Effector memory CD8-positive, alpha-beta T cell (primary cell): Measurements from ENCODE around the gene RAI2.
"Not testable (repeated sequence)": the region's sequence is repeated elsewhere in the genome, so short reads cannot be mapped to it uniquely, and the experiment has no call there.

Experiments
- ATAC-seq: fragments of 150-1000 bp; cut with Tn5 transposase; replicated peaks from 2 replicates; pipeline ENCODE4 v1.10.0; 2021; ENCODE audit warnings: mild to moderate bottlenecking, moderate library complexity
- DNase-seq, 3 experiments: peaks; one replicate each; pipeline ENCODE4 v3.0.0; 2021
- H3K27ac Mint-ChIP-seq, 2 donors: one replicate each; pipeline ENCODE4 v1.8.0; 2022; ENCODE audit warnings: mild to moderate bottlenecking in 2 of 2, mixed read lengths in 2 of 2, moderate library complexity in 2 of 2
- H3K27me3 Mint-ChIP-seq, 2 donors: one replicate each; pipeline ENCODE4 v1.8.0; 2022; ENCODE audit warnings: mixed read lengths in 2 of 2
- H3K36me3 Mint-ChIP-seq: one replicate; pipeline ENCODE4 v1.8.0; 2022; ENCODE audit warnings: mild to moderate bottlenecking, moderate library complexity, mixed read lengths; ENCODE audit not compliant: insufficient read depth
- H3K4me1 Mint-ChIP-seq, 2 donors: one replicate each; pipeline ENCODE4 v1.8.0; 2022; ENCODE audit warnings: low read depth in 2 of 2, mixed read lengths in 2 of 2
- H3K4me3 Mint-ChIP-seq, 2 donors: one replicate each; pipeline ENCODE4 v1.8.0; 2022; ENCODE audit warnings: mild to moderate bottlenecking in 2 of 2, mixed read lengths in 2 of 2, moderate library complexity in 2 of 2
- H3K9me3 Mint-ChIP-seq, 2 donors: one replicate each; pipeline ENCODE4 v1.8.0; 2022; ENCODE audit warnings: mixed read lengths in 2 of 2

Gene RAI2

DNA sequence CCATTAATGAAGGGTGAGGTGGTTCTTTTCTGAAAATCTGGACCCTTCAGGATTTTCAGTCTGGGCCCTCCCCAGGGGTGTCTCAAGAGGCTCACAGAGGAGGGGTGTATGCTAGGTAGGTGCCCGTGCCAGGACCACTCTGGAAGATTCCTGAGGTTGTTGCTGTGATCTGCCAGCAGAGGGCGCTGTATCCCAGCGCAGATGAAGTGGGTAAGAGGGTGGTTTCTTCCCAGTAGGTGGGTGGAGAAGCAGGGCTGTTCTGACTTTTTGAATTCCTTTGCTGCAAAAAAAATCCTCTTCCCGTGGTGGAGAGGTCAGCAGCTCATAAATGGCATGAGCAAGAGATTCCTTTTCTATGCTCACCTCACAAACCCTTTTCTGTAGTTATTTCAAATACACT lies 72.7 kb downstream of the RAI2 start:
- Mint-ChIP-seq H3K4me1 (no peaks in the 10 kb centered on the region), H3K36me3 (no peaks in the 10 kb centered on the region), H3K9me3 (no peaks in the 10 kb centered on the region), H3K27me3 (peaks cover 0 to 10% of the 10 kb centered on the region in 2 donors), H3K4me3 (no peak overlapping the region), H3K27ac (no peak overlapping the region)
- ATAC-seq (no peak), DNase-seq (no peak)

DNA sequence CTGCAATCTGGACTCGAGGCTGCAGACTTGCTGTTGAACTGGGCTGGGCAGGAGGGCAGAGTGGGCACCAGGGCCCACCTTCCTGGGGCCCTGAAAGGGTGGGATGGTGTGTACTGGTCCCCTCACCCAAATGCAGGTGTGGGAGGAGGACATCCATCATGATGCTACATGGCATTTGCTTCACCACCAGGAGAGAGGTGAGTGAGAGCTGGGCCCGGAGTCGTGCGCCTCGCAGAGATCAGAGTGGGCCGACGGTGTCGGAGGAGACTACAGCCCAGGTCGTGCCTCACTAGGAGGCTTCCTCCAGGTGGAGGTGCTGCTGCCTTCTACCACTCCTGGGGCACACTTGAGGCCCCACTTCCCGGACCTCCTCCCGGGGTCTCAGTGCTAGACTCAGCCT lies 73.5 kb downstream of the RAI2 start:
- Mint-ChIP-seq H3K27me3 (peaks cover 0 to 10% of the 10 kb centered on the region in 2 donors), H3K9me3 (no peaks in the 10 kb centered on the region), H3K27ac (no peak overlapping the region), H3K4me3 (no peak overlapping the region), H3K4me1 (no peaks in the 10 kb centered on the region), H3K36me3 (no peaks in the 10 kb centered on the region)
- DNase-seq (no peak), ATAC-seq (no peak)

DNA sequence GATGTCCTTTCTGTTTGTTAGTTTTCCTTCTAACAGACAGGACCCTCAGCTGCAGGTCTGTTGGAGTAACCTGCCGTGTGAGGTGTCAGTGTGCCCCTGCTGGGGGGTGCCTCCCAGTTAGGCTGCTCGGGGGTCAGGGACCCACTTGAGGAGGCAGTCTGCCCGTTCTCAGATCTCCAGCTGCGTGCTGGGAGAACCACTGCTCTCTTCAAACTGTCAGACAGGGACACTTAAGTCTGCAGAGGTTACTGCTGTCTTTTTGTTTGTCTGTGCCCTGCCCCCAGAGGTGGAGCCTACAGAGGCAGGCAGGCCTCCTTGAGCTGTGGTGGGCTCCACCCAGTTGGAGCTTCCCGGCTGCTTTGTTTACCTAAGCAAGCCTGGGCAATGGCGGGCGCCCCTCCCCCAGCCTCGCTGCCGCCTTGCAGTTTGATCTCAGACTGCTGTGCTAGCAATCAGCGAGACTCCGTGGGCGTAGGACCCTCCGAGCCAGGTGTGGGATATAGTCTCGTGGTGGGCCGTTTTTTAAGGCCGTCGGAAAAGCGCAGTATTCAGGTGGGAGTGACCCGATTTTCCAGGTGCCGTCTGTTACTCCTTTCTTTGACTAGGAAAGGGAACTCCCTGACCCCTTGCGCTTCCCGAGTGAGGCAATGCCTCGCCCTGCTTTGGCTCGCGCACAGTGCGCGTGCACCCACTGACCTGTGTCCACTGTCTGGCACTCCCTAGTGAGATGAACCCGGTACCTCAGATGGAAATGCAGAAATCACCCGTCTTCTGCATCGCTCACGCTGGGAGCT lies 74.3 kb downstream of the RAI2 start:
- not testable (repeated sequence) for H3K27me3 Mint-ChIP-seq, H3K4me1 Mint-ChIP-seq, H3K27ac Mint-ChIP-seq, H3K36me3 Mint-ChIP-seq, H3K9me3 Mint-ChIP-seq, H3K4me3 Mint-ChIP-seq, DNase-seq, ATAC-seq

DNA sequence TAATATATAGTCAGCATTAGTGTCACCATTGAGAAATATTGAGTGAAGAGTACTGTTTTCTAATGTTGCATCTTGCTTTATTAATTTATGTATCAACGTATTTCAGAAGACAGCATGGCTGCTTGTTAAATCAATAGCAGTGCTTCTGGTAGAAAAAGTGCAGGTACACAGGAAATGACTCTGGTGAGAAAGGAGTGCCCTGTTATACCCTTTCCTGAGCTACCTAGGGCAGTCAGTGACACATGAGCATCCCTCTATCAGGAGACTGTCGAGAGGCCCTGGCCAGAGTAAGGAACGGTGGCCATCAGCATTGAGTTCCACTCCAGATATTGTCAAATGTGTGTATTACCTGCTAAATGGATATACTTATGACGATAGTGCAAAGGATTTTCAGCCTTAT lies 81.7 kb downstream of the RAI2 start:
- no peak overlapping the region for H3K27ac Mint-ChIP-seq
- no peak for DNase-seq
- H3K9me3 Mint-ChIP-seq: peaks cover 1 to 7% of the 10 kb centered on the region in 2 donors
- no peak for ATAC-seq
- H3K4me1 Mint-ChIP-seq: no peaks in the 10 kb centered on the region
- no peaks in the 10 kb centered on the region for H3K36me3 Mint-ChIP-seq
- H3K27me3 Mint-ChIP-seq: peaks cover 0 to 7% of the 10 kb centered on the region in 2 donors
- no peak overlapping the region for H3K4me3 Mint-ChIP-seq

DNA sequence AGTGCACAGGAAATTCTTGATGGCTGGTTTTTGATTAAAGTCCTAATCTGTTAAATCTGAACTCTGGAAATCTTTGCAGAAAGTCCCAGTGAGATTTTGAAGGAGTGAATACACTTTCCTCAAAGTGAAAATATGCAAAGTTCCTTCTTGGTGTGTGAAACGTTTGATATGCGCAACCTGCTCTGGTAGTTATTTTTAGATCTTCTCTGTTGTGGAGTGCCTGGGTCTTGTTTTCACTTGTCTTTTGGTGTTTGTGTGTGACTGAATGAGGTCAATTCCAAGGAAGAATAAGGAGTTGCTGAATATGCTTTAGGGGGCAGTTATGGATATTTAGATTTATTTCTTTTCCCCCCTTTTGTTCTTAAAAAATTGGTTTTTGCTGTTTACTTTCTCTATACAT lies 82.1 kb downstream of the RAI2 start:
- no peaks in the 10 kb centered on the region for H3K4me1 Mint-ChIP-seq
- H3K9me3 Mint-ChIP-seq: peaks cover 1 to 7% of the 10 kb centered on the region in 2 donors
- no peak overlapping the region for H3K4me3 Mint-ChIP-seq
- H3K27ac Mint-ChIP-seq: no peak overlapping the region
- no peak for ATAC-seq
- H3K27me3 Mint-ChIP-seq: peaks cover 0 to 7% of the 10 kb centered on the region in 2 donors
- no peaks in the 10 kb centered on the region for H3K36me3 Mint-ChIP-seq
- no peak for DNase-seq

DNA sequence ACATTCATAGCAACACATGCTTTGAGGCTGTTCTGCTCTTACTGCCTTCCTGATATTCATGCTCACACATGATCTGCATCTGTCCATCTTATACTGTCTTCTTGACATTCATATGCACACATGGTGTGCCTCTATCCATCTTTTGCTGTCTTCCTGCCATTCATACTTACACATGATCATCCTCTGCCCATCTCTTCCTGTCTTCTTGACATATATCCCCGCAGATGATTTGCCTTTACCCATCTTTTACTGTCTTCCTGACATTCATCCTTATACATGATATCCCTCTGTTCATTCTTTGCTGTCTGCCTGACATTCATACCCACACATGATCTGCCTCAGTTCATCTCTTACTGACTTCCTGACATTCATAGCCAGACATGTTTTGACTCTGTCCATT lies 87.0 kb downstream of the RAI2 start:
- Mint-ChIP-seq H3K4me3 (no peak overlapping the region), H3K27ac (no peak overlapping the region), H3K36me3 (no peaks in the 10 kb centered on the region), H3K9me3 (peaks cover 0 to 1% of the 10 kb centered on the region in 2 donors), H3K27me3 (peaks cover 0 to 7% of the 10 kb centered on the region in 2 donors), H3K4me1 (no peaks in the 10 kb centered on the region)
- ATAC-seq: no peak
- DNase-seq: no peak

DNA sequence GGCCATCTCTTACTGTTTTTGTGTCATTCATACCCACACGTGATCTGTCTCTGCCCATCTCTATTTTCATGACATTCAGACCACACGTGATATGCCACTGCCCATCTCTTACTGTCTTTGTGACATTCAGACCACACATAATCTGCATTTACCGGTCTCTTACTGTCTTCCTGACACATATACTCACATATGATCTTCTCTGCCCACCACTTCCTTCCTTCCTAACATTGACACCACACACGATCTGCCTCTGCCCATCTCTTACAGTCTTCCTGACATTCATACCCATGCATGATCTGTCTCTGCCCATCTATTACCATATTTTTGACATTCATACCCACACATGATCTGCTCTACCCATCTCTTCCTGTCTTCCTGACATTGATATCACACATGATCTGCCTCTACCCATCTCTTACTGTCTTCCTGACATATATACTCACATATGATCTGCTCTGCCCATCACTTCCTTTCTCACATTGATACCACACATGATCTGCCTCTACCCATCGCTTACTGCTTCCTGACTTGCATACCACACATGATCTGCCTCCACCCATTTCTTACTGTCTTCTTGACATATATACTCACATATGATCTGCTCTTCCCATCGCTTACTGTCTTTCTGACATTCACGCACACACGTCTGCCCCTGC lies 87.7 kb downstream of the RAI2 start:
- no peak for DNase-seq
- Mint-ChIP-seq H3K4me3 (no peak overlapping the region), H3K4me1 (no peaks in the 10 kb centered on the region), H3K9me3 (peaks cover 0 to 1% of the 10 kb centered on the region in 2 donors), H3K27me3 (peaks cover 0 to 7% of the 10 kb centered on the region in 2 donors), H3K36me3 (no peaks in the 10 kb centered on the region), H3K27ac (no peak overlapping the region)
- no peak for ATAC-seq

DNA sequence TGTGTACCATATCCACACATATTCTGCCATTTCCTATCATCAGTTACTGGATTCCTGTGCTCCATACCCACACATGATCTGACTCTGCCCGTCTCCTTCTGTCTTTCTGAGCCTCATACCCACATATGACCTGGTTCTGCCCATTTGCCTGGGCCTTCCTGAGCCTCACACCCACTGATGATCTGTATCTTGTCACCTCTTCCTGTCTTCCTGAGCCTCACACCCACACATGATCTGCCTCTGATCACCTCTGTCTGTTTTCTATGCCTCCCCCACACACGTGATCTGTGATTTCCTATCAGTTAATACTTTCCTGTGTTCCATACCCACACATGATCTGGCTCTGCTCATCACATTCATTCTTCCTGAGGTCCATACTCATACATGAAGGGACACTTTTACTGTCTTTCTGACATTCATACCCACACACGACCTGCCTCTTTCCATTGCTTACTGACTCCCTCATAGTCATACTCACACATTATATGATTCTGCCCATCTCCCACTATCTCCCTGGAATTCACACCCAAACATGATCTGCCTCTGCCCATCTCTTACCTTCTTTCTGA lies 91.3 kb downstream of the RAI2 start:
- Mint-ChIP-seq H3K4me1 (no peaks in the 10 kb centered on the region), H3K9me3 (no peaks in the 10 kb centered on the region), H3K27me3 (no peaks in the 10 kb centered on the region), H3K27ac (no peak overlapping the region), H3K4me3 (no peak overlapping the region), H3K36me3 (no peaks in the 10 kb centered on the region)
- DNase-seq: no peak
- ATAC-seq: peak; percentile 22

DNA sequence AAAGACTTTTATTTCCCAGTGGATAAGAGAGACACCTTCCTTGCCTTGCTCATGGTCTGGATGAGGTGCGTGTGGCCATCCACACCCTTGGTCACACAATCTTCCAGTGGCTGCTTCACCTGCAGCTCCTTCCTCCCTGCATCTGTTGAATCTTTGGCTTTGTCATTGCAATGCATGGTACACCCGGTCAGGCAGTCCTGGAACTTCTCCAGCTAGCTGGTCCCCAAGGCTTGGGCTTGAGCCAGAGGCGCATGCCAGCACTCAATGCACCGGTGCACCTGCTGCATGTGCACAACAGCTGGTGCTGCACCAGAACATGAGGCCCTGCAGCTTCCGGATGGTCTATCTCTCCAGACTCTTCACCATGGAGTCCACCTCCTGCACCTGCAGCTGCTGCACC lies 92.1 kb downstream of the RAI2 start:
- H3K36me3 Mint-ChIP-seq: no peaks in the 10 kb centered on the region
- no peak overlapping the region for H3K4me3 Mint-ChIP-seq
- H3K27me3 Mint-ChIP-seq: no peaks in the 10 kb centered on the region
- ATAC-seq: no peak
- no peaks in the 10 kb centered on the region for H3K9me3 Mint-ChIP-seq
- no peaks in the 10 kb centered on the region for H3K4me1 Mint-ChIP-seq
- no peak for DNase-seq
- no peak overlapping the region for H3K27ac Mint-ChIP-seq

DNA sequence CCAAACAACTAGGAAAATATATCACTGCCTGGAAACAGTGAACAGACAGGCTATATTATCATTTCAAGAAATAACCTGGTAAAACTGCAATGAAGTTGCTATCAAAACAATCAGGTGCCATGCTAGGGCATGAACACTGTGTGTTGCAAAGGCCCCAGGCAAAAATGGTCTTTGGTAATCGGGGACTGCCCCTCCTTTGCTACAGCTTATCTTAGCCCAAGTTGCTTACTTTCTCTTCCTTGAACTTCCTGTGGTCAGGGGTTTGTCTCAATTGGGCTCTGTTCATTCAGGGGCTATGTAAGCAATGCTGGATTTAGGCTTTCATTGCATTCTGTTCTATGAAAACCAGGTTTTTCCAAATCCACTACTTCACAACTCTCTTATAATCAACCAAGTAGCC lies 93.4 kb downstream of the RAI2 start:
- H3K27ac Mint-ChIP-seq: no peak overlapping the region
- DNase-seq: no peak
- no peaks in the 10 kb centered on the region for H3K36me3 Mint-ChIP-seq
- no peak overlapping the region for H3K4me3 Mint-ChIP-seq
- H3K9me3 Mint-ChIP-seq: no peaks in the 10 kb centered on the region
- H3K27me3 Mint-ChIP-seq: no peaks in the 10 kb centered on the region
- H3K4me1 Mint-ChIP-seq: no peaks in the 10 kb centered on the region
- no peak for ATAC-seq

DNA sequence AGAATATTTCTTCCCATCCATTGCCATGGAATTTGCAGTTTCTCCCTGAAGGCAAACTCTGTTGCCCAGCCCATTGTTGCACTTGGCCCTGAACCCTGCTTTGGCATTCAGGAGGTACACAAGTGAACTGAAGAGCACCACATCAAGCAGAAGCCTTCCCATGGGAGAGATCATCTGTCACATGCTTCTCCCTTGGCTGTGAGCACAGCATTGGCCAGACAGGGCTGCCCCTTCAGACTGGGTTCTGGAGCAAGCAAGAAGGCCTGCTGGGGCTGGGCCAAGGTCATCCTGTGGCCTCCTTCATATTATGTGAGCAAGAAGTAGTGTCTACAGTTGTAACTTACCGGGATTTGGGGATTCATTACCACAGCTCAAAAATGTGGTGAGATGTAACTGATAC lies 101.1 kb downstream of the RAI2 start:
- Mint-ChIP-seq H3K27ac (no peak overlapping the region), H3K4me3 (no peak overlapping the region), H3K36me3 (no peaks in the 10 kb centered on the region), H3K9me3 (no peaks in the 10 kb centered on the region), H3K27me3 (no peaks in the 10 kb centered on the region), H3K4me1 (no peaks in the 10 kb centered on the region)
- DNase-seq (no peak), ATAC-seq (no peak)

DNA sequence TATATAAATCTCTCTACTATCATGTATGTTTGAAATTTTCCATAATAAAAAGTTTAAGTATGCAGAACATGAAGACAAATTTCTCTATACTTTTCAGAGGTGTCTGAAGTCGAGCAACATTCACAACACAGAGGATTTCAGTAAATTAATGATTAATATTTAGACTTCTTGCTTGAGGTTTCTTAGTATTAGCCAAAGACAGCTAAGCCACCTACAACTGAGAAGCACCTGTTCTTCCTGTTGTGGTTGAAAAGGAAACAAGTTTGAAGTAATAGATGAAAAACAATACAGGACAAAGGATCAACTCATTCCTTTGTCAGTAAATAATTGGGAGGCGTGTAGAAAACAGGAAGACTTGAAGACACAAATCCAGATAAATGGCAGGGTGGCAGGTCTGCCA lies 102.7 kb downstream of the RAI2 start:
- H3K27ac Mint-ChIP-seq: no peak overlapping the region
- no peak overlapping the region for H3K4me3 Mint-ChIP-seq
- H3K9me3 Mint-ChIP-seq: no peaks in the 10 kb centered on the region
- no peaks in the 10 kb centered on the region for H3K4me1 Mint-ChIP-seq
- H3K36me3 Mint-ChIP-seq: no peaks in the 10 kb centered on the region
- no peaks in the 10 kb centered on the region for H3K27me3 Mint-ChIP-seq
- DNase-seq (no peak), ATAC-seq (no peak)

DNA sequence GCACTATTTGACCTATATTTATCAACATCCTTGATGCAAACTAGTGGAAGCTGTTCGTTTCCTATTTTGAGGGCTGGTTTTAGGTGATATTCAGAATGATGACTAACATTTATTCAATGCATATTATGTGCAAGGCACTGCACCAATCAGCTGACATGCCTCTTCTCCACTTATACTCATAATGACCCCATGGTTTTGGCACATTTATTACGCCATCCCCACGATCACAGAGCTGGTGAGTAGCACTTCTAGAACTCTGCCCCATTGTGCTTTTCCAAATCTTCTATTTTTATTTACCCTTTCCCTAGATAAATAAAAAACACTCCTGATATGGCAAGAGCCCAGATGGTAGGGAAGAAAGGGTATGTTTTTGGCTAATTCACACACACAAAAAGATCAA lies 110.7 kb downstream of the RAI2 start:
- DNase-seq (no peak), ATAC-seq (no peak)
- Mint-ChIP-seq H3K27ac (no peak overlapping the region), H3K9me3 (no peaks in the 10 kb centered on the region), H3K4me1 (no peaks in the 10 kb centered on the region), H3K36me3 (peaks cover 3% of the 10 kb centered on the region), H3K4me3 (no peak overlapping the region), H3K27me3 (peaks cover 0 to 11% of the 10 kb centered on the region in 2 donors)
